GM19455 (cell line): ENCODE results near the gene ST6GALNAC1.

ENCODE experiments used
- ATAC-seq: cut with Tn5 transposase; IDR thresholded peaks from one replicate; pipeline ENCODE4 v1.9.1; 2021; ENCODE audit not compliant: unreplicated experiment

Gene ST6GALNAC1, protein sequence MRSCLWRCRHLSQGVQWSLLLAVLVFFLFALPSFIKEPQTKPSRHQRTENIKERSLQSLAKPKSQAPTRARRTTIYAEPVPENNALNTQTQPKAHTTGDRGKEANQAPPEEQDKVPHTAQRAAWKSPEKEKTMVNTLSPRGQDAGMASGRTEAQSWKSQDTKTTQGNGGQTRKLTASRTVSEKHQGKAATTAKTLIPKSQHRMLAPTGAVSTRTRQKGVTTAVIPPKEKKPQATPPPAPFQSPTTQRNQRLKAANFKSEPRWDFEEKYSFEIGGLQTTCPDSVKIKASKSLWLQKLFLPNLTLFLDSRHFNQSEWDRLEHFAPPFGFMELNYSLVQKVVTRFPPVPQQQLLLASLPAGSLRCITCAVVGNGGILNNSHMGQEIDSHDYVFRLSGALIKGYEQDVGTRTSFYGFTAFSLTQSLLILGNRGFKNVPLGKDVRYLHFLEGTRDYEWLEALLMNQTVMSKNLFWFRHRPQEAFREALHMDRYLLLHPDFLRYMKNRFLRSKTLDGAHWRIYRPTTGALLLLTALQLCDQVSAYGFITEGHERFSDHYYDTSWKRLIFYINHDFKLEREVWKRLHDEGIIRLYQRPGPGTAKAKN

DNA sequence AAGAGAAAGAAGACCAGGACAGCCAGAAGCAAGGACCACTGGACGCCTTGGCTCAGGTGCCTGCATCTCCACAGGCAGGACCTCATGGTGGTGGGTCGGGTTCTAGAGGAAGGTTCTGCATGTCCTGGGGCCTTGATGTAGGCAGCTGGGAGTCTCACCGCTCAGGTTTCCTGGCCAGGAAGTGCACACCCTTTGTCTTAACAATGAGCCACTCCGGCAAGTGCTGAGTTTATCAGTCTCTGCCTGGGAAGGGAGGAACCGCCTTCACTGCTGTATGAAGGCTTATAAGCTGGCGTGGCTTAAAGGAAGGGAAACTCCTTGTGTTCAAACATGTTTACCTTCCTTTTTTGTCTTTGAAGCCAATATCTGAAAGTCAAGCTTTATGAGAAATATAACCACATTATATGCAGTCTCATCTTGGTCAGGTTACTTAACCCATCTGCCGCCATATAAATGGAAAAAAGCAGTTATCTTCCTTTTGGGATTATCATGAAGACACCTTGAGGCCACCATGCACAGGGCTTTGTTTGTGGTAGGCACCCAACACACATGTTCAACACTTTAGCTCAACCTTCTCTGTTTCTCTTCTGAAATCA lies at the start of gene ST6GALNAC1:
Gene ST6GALNAC1, minus strand, starts transcription at position 205 of the 596 bp plus-strand sequence. Its CDS starts 119 bp downstream, at position 86.
- ATAC-seq: no peak

DNA sequence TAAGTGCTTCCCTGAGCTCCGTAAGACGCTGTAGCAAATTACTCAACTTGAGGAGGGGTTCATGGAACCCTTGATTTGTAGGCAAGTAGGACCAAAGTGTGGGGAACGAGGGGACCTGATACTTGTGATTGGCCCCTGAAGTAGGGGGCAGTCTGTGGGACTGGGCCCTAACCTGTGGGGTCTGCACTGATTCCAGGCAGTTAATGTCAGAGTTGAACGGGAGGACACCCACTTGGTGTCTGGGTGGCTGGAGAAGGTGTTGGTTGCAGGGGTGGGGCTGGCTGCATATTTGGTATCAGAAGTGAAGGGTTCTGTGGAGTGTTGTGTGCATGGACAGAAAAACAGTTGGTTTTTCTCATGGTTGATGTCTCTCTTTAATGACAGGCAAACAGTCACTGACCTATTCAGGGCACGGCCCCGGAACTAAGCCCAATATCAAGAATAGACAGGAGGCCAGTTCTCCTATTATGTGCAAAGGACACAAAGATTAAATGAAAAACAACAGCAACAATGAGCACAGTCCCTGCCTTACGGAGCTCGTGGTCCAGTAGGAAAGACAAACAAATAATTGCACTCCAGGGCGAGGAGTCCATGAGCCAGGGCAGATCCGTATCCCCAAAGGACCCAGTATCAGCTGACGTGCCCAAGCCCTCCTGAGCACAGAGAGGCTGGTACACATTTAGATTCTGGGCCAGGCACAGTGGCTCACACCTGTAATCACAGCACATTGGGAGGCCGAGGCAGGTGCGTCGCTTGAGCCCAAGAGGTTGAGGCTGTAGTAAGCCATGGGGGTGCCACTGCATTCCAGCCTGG lies 48.0 kb upstream of the ST6GALNAC1 start:
- ATAC-seq: no peak

DNA sequence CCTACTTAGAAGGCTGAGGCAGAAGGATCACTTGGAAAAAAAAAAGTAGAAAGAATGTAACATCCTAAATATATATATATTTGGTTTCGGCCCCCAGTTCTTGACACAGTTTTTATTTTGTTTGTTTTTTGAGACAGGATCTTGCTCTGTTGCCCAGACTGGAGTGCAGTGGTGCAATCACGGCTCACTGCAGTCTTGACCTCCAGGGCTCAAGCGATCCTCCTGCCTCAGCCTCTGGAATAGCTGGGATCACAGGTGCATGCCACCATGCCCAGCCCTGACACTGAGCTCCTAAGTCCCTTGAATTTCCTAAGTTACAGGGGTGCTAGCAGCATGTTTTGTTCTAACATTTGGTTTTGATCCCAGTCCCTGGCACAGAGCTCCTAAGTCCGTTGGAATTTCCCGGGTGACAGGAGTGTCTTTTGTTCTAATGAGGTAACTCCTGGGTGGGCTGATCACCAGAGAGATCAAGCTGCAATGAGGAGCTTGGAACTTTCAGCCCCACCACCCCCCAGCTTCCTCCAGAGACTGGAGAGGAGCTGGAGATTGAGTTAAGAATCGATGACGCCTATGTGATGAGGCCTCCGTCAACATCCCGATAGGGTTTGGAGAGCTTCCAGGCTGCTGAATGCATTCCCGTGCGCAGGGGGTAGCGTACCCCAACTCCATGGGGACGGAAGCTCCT lies 47.2 kb upstream of the ST6GALNAC1 start:
- ATAC-seq: no peak

DNA sequence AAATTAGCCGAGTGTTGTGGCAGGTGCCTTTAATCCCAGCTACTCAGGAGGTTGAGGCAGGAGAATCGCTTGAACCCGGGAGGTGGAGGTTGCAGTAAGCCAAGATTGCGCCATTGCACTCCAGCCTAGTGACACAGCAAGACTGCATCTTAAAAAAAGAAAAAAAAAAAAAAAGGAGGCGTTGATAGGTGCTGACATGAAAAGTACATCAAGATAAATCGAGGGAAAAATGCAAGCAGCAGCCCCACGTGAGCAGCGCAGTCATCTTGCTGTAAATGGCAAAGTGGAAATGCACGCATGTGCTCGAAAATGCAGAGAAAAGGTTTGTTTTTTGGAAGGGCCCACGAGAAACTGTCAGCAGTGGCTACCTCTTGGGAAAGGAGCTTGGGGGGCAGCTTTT lies 46.3 kb upstream of the ST6GALNAC1 start:
- ATAC-seq: no peak

DNA sequence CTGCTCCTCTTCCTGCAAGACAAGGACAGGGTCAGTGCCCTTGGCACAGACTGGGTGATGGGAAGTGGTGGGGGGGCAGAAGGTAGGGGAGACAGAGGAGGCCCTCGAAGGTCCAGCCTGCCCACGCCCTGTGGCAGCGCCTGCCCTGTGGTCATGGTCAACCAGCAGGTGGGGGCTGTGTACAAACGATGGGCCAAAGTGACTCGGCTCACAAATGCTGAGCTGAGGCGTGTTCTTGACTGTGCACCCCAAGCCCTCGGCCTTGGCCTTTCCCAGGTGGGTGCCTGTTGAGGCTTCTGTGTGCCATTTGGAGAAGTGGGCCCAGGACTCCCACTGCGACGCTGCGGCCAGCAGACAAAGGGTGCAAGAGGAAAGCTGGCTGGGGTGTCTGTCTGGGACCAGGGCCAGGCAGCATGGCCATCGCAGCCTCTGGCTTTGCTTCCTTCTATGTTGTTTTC lies 44.6 kb upstream of the ST6GALNAC1 start:
- no peak for ATAC-seq

DNA sequence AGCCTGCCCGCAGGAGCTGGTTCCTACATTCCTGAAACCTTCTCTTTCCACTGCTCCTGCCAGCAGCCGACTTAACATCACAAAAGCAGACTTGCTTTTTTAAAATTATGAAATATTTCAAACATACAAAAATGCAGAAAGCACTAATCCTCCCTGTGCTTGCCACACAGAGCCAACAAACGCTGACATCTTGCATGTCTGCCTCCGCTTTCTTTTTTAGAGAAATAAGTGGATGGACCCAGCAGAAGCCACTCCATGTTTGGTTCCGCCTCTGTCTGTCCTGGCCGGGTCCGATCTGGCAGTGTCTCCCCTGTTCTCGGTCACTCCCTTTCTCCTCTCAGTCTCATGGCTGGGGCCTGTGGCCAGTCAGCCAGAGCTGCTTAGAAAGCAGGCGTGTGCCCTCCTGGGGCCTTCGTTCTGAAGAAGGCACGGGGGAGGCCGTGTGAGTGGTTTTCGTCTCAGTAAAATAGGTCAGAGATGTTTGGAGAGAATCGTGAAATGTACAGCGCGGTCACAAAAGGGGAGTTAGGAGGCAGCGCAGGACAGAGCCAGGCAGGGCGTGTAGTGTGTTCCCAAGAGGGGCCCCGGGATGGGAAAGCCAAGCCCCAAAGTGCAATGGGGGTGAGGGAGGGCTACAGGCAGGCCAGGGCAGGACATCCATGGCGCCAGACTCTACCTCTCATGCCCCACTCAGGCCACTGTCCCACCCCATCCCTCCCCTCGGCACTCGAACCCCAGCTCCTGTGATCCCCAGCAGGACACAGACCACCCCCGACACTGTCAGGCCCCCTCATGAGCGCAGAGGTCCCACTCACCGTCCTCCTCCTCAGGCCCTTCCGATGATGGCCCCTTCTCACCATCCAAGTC lies 44.0 kb upstream of the ST6GALNAC1 start:
- no peak for ATAC-seq

DNA sequence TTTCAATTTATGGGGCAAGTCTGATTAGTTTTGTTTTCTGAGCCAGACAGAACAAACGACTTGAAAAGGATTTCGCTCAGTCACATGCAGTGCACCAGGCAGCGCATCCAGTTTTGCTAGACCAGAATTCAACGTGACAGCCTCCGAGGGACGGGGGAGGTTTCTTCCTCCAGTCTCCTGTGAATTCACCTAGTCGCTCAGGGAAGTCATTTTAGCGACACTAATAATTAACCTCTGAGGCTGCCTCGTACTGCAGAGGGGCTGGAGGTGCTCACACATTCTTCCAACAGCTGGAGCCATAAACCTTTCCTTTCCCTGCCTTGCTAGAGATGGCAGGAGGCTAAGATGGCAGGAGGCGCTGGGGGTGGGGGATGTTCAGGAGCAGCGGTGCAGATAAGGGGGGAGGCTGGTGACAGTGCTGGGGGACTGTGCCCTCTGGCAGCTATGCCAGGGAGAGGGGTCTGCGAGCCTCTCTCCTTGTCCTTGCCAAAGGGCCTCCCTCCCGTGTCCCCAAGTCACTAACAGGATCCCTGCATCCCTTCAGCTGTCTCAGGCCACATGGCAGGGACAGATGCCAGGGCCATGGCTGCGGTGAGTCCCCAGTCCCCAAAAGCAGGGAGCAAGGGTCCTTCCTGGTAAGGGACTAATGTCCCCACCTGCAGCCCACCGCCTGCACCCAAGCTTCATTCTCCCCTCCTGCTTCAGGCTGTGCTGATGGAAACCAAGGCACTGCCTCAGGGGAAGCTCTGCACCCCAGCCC lies 43.2 kb upstream of the ST6GALNAC1 start:
- ATAC-seq: no peak

DNA sequence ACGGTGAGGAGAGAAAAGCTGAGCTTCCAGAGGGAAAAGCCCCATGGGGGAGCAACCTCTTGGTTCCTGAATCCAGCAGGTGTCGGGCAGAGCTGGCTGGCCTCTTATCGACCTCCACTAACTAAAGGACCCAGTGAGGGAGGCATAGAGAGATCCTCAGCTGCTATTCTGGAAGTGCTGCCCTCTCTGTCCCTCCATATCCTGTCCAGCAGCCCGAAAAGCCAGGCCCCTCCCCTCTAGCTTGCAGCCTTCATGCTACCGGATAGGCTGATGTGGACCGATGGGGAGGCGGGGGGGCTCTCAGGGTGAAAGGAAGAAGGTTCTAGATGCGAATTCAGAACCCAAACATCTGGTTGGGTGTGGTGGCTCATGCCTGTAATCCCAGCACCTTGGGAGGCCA lies 42.3 kb upstream of the ST6GALNAC1 start:
- ATAC-seq: no peak

DNA sequence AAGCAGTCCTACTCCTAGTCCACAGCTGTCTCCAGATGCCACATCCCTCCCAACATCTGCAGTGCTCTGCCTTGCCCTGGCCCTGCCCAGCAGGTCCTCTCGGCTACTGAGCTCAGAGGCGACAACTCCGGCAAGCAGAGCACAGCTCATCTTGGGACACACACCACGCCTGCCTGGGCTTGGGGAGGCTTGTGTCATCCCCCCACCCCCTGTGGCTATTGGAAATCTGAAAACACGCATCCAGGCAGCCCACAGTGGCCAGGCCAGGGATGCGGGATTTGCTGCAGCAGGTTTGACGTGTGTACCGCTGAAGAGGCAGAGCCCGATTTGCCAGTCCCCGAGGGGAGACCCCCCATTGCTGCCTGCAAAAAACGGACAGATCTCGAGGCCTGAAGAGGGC lies 41.8 kb upstream of the ST6GALNAC1 start:
- ATAC-seq: no peak

DNA sequence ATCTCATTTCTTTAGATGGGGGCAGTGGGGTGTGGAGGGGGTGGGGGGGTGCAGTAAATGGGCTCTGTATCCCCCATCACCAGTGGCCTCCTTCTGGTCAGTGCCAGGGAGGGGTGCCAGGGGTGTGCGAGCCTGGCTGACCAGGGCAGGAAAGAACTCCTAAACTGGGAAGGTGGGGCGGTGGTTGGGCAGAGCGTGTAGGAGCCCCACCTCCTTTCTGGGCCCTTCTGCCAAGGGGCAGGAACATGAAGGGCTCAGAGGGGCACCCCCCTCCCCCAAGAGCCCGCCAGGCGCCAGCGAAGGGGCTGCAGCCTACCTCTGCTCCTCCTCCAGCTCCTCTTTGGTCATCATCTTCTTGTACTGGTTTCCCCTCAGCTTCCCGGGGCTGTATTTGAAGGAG lies 41.2 kb upstream of the ST6GALNAC1 start:
- no peak for ATAC-seq

DNA sequence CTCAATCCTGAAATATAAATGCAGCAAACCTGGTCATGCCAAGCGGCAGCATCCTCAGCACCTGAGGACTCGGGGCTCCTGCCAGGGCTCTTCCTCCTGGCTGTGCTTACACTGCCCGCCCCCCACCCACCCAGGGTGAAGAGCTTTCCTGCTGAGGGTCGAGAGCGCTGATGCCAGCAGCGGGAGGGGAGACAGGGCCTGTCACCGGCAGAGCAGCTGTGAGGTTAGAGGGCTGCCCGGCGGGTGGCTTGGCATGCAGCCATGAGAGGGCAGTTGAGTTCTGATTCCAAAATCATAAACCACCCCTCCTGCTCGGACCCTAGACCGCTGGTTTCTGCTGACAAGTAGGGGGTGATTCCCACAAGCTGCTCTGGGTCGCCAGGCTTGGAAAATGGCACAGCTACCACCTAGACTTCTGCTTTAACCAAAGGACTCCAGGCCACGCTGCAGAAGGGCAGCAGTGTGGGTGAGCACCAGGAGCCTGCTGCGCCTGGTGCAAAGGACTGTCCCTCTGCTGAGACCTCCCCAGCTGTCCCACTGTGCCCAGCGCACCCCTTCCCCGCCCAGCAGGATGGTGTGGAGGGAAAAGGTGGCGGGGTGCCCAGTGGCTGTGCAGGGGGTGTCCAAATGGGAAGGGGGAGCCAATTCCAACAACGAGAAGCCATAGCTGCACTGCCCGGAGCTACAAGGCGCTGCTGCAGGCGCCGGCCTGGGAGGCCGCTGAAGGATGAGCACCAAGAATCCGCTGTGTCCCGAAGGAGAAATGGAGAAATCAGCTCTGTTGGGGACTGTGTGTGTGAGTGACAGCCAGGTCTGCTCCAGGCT lies 40.6 kb upstream of the ST6GALNAC1 start:
- no peak for ATAC-seq

DNA sequence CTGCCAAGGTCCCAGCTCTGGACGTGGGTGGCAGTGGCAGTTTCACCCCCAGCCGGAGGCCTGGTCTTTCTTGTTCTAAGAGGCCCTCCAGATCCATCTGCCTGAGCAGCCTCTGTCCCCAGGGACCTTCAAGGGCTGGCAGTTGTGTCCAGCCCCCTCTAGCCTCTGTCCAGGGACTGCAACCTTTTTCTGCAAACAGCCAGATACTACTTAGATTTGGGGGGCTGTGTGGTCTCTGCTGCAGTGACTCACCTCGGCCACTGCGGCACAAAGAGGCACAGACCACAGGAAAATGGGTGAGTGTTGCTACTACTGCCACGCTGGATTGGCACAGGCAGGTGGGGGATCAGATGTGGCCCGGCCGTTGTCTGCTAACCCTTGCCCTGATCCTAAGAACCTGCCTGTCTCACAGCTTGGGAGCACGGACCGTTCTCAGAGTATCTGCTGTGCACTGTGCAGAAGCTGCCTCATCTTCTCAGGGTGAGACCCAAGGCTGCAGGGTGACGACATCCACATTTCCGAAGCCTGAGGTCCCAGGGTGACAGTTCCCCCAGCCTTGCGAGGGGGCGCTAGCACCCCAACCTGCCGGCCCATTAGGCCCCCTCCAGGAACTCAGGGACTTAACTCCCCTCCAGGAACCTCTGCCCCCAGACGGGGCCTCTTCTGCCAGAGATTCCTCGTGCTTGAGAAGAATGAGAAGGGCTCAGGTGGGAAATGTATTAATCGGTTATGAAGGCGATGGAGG lies 39.6 kb upstream of the ST6GALNAC1 start:
- no peak for ATAC-seq

DNA sequence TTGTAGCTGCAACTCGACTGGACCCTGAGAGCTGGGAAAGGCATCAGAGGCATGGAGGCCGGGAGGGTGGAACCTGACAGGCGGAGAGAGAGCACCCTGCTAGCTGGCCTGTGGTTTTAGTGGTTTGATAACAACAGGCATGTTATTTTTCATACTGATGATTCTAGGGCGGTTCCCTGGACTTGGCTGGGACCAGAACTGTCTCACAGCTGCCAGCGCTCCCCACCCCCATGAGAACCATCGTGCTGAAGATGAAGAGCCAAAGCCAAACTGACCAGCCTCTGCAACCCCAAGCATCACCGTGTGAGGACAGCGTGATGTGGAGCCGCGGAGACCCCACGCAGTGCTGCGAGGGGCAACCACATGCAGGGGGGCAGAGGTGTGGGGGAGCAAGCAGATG lies 38.7 kb upstream of the ST6GALNAC1 start:
- ATAC-seq: no peak

DNA sequence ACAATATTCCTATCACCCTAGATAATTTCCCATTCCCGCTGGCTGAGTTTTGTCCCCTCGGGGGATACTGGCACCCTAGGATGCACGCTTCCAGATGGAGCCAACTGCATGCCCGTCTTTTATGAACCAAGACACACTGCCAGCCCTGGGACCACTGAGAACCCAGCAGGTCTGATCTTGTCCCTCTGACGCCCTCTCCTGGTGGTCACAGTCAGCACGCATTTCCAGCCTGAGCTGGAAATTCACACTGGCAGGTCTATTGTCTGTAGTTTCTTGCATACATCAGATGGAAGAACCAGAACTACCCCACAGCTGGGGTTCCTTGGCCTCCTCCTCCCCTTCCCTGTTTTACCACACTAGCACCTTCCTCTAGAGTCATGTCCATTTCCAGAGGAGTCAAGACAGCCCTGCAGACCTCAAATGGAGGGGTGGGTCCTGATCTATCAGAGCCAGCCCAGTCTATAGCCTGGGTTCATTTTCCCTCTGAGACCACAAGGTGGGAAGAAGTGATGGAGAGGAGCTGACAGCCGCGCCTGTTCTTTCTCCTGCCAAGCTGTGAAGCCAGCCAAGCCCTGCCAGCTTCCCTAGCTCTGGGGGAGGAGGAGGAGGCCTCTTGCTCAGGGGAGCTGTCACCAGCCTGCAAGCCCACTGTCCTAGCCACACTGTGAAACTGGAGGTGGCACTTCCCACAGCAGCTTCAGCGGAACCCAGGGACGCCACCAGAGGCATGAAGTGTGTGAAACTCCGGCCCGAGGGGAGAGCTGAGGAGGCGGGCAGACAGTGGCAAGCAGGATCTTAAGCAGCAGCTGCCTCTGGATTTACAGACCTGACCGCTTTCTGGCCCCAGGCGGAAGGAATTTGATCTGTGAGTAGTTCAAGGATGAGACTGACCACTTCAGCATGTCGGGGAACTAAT lies 37.9 kb upstream of the ST6GALNAC1 start:
- ATAC-seq: no peak

DNA sequence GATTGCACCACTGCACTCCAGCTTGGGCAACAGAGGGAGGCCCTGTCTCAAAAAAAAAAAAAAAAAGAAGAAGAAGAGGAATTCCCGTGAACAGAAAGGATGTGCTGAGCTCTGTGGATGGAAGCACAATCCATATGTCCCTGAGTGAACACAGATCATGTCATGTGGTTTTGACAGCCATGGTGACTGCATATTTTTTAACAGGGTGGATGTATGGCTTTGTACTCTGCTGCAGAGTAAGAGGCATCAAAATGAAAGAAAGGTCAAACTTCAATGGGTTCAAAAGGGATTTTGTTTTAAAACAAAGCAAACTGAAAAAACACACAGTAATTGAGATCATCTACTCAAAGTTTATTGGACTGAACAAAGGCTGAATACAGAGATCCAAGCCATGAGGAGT lies 35.7 kb upstream of the ST6GALNAC1 start:
- ATAC-seq: no peak

DNA sequence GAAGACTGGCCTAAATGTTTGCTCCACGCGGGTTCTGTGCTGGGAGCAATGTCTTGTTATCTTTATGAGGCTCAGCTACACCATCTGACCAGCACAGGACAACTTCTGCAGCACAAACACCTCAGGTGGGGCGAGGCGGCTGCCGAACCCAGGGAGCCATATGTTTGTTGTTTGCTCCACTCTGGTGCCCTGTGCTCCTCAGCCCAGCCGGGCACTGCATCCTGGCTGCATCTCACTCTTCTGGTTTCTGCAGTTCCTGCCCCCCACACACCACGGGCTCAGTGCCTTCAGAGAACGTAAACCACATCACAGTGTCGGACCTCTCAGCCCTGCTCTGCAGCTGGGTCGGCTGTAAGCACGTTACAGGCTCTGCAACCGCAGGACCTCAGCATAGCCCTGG lies 34.8 kb upstream of the ST6GALNAC1 start:
- ATAC-seq: no peak
